LNCAP (cell line): ENCODE measurements around the gene PRICKLE1.

ENCODE experiments used
- TF ChIP-seq, protein P1 (sequence below): fragments of 450-650 bp; IDR thresholded peaks from 2 replicates; pipeline ENCODE4 v1.5.1; 2017; ENCODE audit warnings: mild to moderate bottlenecking

The PRICKLE1 gene

DNA sequence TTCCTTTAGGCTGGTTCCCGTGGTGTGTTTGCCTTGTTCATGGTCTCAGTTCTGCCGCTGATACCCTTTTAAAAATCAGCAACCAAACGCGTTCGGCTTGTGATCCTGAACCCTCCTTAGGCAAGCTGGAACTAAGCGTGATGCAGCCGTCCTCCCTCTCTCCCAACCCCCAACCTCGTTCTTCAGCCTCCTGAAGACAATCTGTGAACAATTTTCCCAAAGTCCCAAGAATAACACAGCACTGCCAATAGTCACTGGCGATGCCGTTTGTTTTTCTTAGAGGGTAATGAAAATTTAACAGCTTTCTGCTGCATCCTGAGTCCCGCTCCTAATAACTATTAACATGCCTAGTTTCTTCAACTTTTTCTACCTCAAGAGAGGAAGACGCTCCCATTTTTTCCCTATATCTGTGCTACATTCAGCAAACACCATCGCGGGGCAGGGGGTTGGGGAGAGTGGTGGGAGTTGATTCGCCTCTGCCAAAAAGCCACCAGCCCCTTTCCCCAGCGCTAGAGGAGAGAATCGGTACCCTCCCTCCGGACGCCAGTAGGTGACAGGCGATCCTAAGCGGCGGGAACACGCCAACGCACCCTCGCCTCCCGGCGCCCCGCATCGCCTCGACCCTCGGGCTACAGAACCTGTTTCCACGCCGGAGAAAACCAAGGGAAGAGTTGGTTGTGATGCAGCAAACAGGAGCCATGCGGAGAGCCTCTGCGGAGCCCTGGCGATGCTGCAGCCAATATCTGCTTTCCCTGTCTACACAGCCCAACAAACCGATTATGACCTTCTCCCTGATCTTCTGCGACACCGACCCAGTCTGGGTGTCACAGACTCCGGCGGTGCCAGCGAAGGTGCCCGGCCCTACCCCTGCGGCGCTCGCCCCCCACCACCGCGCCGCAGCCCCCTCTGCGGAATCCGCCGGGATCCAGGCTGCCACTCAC is 752 bp downstream of the PRICKLE1 start:
- TF ChIP-seq, protein P1, sequence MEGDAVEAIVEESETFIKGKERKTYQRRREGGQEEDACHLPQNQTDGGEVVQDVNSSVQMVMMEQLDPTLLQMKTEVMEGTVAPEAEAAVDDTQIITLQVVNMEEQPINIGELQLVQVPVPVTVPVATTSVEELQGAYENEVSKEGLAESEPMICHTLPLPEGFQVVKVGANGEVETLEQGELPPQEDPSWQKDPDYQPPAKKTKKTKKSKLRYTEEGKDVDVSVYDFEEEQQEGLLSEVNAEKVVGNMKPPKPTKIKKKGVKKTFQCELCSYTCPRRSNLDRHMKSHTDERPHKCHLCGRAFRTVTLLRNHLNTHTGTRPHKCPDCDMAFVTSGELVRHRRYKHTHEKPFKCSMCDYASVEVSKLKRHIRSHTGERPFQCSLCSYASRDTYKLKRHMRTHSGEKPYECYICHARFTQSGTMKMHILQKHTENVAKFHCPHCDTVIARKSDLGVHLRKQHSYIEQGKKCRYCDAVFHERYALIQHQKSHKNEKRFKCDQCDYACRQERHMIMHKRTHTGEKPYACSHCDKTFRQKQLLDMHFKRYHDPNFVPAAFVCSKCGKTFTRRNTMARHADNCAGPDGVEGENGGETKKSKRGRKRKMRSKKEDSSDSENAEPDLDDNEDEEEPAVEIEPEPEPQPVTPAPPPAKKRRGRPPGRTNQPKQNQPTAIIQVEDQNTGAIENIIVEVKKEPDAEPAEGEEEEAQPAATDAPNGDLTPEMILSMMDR, result peak; percentile 48

DNA sequence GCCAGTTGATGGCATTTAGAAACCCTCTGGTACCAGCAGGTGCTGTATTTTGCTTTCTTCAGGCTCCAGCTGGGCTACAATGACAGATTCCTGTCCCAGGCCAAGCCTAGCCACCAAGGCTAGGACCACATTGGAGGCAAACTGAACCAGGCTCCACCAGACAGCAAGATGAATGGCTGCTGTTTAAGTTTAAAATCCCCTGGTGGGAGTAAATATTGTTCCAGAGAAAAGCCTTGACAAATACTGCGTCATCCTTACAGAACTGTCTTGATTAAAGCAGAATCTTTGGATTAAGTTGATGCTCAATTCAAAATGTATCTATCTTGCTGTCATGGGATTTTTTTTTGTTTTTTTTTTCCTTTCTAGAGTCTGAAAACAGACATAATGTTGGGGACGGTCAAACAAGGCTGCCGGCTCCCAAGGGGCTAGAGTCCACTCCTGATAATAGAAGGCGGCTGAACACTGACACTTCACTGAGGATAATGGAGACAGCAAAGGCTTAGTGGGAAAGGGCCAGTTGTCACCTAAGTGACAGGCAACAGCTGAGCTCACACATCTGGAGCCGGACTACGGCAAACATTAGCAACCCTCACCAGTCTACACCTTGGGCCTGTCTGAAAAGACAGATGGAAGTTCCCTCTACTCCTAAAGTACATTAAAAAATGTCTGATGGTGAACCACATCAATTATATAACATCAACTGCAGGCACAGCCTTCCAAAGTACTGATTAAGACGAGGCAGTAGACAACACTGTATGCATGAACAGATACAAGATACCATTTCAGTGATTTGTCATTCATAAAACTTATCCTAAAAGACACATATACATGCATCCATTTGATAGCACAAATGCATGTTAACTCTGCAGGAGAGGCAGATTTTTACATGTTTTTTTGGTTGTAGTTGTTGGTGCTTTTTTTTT is 1.7 kb downstream of the PRICKLE1 start:
- TF ChIP-seq, protein P1, result no peak

DNA sequence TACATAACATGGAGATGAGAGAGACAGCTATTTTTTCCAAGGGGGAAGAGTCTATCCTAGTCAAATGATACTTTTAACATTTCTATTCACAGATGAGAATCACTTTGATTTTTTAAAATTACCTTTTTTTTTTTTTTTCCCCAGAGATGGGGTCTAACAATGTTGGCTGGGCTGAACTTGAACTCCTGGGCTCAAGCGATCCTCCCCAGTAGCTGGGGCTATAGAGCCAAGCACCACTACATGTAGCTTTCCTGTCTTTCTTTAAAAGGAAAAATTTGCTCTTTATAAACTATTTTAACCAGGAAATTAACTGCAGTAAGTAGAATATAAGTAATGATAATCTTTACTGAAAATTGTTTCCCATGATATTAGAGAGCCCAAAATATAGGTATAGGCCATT is 3.3 kb downstream of the PRICKLE1 start:
- TF ChIP-seq, protein P1, result no peak

DNA sequence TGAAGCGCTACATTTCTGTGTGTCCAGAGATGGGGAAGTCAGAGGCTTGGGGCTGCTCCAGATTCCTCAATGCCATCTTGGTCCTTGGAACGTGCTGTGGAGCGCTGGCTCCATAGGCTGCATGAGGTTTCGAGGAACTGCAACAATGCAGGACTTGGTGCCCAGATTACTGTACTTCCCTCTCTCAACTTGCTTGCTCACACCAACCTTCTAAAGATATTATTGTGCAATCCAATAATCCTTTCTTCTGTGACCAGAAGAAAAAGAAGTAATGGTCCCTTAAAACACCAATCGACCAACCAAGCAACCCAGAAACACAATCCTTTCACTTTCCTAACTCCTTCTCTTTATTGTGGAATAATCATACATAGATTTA is 3.7 kb downstream of the PRICKLE1 start:
- TF ChIP-seq, protein P1, result no peak

DNA sequence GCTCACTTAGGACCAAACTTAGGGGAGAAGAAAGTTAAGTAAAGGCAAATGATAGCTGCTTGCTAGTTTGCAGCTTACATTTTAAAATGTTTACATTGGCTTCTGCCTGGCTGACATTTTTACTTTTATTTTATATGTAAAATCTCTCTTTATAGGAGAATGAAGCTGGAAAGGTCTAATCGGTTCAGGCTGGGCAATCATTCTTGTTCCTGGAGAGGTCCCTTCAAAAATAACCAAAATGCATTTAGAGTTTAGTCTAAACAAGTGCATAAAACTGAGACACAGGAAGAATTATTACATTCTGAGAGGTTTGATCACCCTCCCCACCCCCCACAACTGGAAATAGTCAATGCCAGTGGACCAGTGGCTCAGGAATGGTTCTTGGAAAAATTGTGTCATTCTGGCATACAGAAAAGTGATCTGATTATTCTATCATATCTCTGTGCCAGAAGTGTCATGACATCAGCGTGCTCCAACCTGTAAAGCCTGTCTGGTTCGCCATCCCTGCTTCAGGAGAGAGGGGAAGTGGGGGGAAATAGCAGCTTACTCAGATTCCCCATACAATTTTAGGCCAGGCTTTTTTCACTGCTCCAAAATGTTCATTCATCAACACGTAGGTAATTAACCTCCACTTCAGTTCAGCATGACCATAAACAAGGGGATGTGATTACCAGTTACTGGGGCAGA is 4.2 kb downstream of the PRICKLE1 start:
- TF ChIP-seq, protein P1, result no peak

DNA sequence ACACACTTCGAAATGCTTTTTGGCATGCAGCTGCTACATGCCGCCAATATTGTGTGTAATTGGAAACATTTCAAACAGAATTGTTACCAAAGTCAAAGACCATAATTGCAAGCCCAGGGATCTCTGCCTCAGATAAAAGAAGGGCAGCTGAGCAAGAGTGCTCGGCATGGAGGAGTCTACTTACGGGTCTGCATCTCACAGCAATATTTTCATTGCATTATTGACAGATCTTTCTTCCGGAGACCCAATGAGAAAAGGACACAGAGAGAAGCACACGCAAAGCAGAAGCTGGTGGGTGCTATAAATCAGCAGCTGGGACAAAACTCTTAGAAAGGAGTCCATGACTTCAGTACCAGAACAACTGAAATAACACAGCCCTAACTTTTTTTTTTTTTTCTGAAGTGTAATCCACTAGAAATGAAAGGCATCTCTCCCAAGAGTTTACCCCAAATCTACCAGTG is 4.9 kb downstream of the PRICKLE1 start:
- TF ChIP-seq, protein P1, result no peak

DNA sequence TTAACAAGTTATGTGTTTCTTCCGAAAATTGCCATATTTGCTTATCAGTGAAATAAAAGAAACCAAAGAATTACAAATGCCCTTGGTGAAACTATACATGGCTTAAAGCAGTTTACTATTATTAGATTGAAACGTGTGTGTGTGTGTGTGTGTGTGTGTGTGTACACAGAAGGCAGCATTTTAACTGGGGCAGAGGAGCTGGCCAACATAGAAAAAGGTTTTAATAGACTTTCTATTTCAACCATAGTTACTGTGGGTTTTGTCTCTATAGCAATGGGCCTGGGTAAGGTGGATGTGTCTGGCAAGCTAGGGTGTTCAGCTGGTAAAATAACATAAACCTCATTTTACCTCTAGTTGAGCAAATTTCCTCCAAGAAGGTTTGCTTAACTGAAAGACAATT is 6.5 kb downstream of the PRICKLE1 start:
- TF ChIP-seq, protein P1, result no peak
